Stimulated activated CD8-positive, alpha-beta memory T cell treated with anti-CD3 and anti-CD28 coated beads, Interleukin-7, amount 100 ng/mL, for 4 hours (primary cell): ENCODE results near the gene FGF7.
"Not testable (repeated sequence)": the region's sequence is repeated elsewhere in the genome, so short reads cannot be mapped to it uniquely, and the experiment has no call there.

ENCODE experiments used
- DNase-seq, 2 donors: peaks; one replicate each; pipeline ENCODE4 v3.0.0-alpha.2; 2020; ENCODE audit warnings: low read depth in 2 of 2

Gene FGF7

GRCh38 chr15:49495993-49496753 is 73.1 kb downstream of the FGF7 start:
- DNase-seq: no peak

DNA sequence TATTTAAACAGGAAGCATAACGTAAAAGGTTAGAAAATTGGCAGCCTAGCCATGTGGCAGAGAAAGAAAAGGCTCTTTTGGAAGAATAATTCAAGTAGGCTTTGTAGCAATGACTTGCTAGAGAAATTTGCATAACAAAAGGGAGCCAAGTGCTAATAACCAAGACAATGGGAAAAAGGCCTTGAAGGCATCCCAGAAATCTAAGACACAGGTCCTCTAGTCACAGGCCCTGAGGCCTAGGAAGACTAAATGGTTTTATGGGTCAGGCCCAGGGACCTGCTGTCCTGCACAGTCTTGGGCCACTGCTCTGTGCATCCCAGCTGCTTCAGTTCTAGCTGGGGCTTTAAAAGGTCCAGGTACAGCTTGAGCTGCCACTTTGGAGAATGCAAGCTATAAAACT is 78.5 kb downstream of the FGF7 start:
- DNase-seq: no peak

- DNase-seq: no peak
Measured at GRCh38 chr15:49506341-49506740, 83.3 kb downstream of the FGF7 start.

- DNase-seq: no peak
Measured at GRCh38 chr15:49507261-49507660, 84.2 kb downstream of the FGF7 start.

DNA sequence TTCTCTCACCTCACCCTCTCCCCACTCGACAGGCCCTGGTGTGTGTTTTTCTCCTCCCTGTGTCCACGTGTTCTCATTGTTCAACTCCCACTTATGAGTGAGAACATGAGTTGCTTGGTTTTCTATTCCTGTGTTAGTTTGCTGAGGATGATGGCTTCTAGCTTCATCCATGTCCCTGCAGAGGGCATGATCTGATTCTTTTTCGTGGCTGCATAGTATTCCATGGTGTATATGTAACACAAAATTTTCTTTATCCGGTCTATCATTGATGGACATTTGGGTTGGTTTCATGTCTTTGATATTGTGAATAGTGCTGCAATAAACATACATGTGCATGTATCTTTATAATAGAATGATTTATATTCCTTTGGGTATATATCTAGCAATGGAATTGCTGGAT is 89.7 kb downstream of the FGF7 start:
- DNase-seq: not testable (repeated sequence)

DNA sequence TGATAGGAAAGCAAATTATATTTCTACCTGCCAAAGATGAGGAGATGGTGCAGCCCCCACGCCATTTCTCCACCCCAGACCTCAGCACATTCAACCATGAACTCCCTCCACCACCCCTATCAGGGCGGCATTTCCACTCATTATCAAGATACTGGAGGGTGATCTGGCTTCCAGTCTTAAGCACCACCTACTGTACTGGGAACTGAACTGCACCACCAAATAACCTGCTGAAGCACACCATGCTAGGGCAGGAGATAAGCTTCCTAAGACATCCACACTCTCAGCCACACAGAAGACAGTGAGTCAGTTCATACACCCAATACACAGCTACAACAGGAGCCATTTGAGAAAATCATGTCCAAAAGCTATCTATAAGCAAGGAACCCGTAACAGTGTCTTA is 98.8 kb downstream of the FGF7 start:
- no peak for DNase-seq

- DNase-seq: no peak
Measured at GRCh38 chr15:49528289-49528688, 105.2 kb downstream of the FGF7 start.

DNA sequence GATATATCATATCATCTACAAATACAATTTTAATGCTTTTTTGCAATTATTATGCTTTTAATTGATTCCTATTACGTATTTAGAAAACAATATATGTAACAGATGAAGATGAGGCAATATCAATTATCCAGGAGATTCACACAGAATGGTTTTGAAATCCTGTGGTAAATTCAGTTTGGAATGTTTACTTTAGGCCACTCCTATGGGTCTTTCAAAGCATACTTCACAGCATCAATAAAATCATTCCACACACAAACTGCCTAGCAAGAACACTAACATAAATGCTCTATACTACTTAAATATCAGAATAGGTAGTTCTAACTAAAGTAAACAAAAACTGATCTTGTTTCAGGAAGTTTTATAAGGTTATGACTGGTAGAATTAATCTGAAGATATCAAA is 107.0 kb downstream of the FGF7 start:
- DNase-seq: no peak
